GM18505 (cell line): Measurements from ENCODE around the gene MAML3.

Source experiments
- ATAC-seq: cut with Tn5 transposase; IDR thresholded peaks from one replicate; pipeline ENCODE4 v1.9.1; 2021; ENCODE audit not compliant: unreplicated experiment
- POLR2A ChIP-seq: IDR thresholded peaks from 4 replicates; pipeline ENCODE4 v1.6.1; 2011; ENCODE audit warnings: borderline replicate concordance; ENCODE audit not compliant: insufficient read depth, insufficient read length; ENCODE audit errors: extremely low read depth

MAML3 gene

DNA sequence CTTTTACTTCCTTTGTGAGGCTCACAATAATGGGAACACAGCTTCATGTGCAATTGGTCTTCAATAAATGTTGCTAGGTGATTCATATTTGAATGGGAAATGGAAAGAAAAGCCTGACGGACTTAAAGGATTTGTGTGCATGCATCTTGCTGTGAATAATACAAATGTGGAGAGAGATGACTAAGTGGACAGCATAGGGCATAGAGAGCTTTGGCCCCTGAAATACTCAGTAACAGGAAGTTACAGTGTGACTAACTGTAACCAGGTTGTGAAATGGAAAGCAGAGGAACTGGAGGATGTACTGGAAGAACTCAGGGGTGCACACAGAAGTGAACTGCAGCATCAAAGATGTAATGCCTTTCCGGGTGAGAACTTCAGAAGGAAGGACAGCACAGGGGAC lies 281.7 kb downstream of the MAML3 start:
- no peak for TF ChIP-seq POLR2A
- ATAC-seq: no peak

DNA sequence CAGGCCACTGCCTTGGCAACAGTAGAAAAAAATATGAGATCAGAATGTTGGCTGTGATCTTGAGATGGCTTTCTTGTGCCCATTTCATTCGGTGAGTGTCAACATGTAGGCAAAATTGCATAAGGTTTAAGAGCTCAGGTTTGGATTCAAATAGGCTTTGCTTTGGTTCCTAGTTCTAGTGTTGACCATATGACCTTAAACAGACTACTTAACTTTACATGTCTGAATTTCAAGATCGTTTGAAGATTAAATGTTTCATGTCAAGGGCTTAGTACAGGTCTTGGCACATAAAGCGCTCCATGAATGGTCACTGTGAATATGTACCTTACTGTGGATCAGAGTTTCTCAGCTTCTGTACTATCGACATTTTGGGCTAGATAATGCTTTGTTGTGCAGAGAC lies 284.2 kb downstream of the MAML3 start:
- no peak for ATAC-seq

DNA sequence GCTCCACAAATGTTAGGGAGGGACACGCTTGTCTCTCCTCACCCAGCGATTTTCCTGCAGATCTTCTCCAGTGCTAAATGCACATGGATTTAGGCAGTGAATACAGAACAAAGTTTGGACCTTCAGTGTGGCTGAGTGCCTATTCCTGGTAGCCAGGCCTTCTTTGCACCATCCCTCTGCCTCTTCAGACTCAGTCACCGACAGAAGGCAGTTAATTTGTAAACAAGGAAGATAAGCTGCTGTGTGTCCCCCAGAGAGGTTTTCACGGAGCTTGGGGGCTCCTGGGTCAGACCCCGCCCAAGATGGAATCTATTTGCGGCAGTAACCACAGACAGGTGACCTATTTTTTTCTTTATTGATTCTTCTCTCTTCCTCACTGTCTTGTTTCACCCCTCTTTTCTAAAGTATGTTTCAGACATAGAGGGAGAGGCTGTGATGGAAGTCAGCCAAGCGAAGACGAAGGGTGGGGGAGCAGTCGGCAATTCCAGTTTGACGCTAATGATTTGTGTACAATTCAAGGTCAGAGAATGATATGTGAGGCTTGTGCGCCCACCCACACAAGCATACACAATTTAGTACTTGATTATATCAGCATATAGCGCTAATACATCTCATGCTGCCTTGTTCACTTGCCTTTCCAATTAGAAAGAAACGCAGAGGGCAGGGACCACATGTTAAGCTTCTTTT lies 287.6 kb downstream of the MAML3 start:
- TF ChIP-seq POLR2A: no peak
- ATAC-seq: no peak

More for the DNA sequence above, 284.2 kb downstream of the MAML3 start:
- TF ChIP-seq POLR2A: no peak

DNA sequence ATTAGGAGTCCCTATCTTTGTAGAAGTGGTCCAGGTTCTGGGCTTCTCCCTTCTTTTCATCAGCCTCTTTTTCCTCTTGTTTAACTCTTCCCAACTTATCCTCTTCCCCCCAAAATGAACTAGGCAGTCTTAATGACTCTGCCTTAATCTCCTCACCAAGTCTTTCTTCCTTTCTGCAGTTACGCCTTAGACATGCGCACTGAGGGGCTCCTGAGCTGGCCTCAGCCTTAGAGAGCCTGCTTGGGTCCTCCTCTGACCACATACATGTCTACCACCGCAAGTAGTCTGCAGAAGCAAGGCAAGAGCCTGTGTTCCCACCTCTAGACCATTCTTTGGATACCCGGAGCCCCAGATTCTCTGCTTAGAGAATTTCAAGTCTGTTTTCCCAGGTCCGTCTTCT lies 288.4 kb downstream of the MAML3 start:
- no peak for TF ChIP-seq POLR2A
- ATAC-seq: no peak

- ATAC-seq: no peak
- TF ChIP-seq POLR2A: no peak
These were observed 290.5 kb downstream of the MAML3 start for GRCh38 chr4:139863531-139863930.

GRCh38 chr4:139861471-139861870 lies 292.5 kb downstream of the MAML3 start:
- ATAC-seq: no peak
- TF ChIP-seq POLR2A: no peak

- TF ChIP-seq POLR2A: no peak
- no peak for ATAC-seq
These were observed 293.5 kb downstream of the MAML3 start for GRCh38 chr4:139860435-139861024.

DNA sequence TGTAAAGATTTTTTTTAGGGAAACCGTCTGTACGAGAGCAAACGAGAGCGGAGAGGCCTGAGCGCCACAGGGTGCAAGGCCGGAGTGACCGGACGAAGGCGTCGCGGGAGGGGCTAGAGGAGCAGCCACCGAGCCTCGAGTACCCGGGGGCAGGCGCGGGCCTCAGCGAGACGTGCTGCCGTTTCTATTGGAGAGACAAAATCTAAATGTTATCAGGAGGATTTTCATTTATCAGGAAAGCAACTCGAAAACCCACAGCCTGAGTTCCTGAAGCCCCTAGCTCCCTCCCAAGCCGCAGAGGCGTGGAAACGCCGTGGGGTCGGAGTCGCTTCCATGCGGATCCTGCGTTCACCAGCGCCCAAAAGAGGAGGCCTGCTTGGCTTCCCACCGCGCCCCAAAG lies 294.1 kb downstream of the MAML3 start:
- no peak for TF ChIP-seq POLR2A
- no peak for ATAC-seq

DNA sequence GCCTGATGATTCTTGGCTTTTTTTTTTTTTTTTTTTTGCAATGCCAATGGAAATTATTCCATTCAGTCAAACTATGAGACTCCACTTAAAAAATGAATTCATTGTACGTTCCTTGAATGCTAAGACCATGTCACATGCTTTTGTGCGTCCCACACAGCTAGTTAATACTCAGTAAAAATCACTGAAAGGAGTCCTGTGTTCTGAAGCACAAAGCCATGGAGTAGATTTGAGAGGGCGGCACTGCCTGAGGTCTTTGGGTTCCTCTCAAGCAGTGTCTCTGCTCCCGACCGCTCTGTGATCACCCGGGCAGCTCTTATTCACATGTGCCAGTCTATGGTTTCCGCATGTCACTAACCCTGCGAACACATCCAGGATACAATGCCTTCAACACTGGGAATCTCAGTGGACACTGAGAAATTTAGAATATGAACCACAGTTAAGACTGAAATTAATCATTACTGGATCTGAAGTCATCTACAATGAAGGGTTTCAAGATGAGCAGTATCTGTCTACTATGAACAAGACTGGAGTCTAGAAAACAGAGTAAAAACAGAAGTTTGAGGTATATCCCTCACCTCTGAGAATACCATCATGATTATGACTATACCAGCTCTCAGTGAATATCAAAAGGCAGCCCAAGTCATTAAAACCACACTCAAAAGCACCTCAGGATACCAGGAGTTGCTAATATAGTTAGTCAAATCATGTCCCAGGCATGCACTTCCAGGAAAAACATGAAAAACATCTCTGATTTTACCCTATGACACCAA lies 295.4 kb downstream of the MAML3 start:
- peak; percentile 94 for ATAC-seq
- TF ChIP-seq POLR2A: no peak

GRCh38 chr4:139857977-139858376 lies 296.0 kb downstream of the MAML3 start:
- ATAC-seq: no peak
- TF ChIP-seq POLR2A: no peak

- no peak for ATAC-seq
- TF ChIP-seq POLR2A: no peak
These were observed 297.0 kb downstream of the MAML3 start for GRCh38 chr4:139857021-139857420.

DNA sequence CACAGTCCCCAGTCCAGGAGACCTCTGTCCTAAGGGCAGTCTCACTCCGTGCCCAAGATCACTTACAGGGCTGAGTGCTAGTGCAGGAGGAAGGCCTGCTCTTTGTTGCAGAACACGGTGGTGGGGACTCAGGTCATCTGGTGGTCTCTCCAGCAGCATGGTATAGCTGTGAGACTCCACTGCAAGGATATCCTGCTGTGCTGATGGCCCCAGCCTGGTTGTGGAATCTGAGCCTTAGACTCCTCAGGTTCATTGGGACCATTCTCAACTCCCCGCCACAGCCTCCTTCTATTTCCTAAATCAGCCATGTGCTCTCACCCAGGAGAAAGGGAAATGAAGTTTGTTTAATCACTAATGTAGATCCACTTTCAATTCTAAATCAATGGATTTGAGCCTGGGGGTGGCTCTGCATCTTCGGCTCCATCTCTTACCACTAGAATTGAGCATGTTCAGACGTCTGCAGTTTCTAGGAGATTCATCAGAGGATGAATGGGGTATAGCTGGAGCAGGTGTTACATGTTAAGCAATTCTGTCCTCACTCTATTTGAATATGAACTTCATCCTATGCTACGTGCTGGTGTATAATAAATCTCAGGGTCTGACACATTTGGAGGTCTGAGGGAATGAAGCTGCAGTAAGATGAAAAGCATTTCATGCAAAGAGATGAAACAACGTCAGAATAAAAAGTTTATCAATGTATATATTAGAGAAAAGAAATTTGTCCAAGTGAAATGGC lies 299.1 kb downstream of the MAML3 start:
- no peak for ATAC-seq
- TF ChIP-seq POLR2A: no peak

- no peak for ATAC-seq
- no peak for TF ChIP-seq POLR2A
These were observed 300.7 kb downstream of the MAML3 start for GRCh38 chr4:139853309-139853708.
